SK-N-MC (cell line): Measurements from ENCODE around the gene IFT122.
"Not testable (repeated sequence)": the region's sequence is repeated elsewhere in the genome, so short reads cannot be mapped to it uniquely, and the experiment has no call there.

ENCODE experiments used
- DNase-seq: peaks from one replicate; pipeline ENCODE4 v3.0.0-alpha.2; 2011; ENCODE audit warnings: low read depth, low spot score
- H3K27ac ChIP-seq: fragments of 200-600 bp; sonication (generic); 2 replicates; pipeline ENCODE4 v1.5.1; 2016; ENCODE audit warnings: mixed run types
- H3K36me3 ChIP-seq: fragments of 200-600 bp; sonication (generic); 2 replicates; pipeline ENCODE4 v1.6.1; 2017; ENCODE audit warnings: antibody characterized with exemption, low read length, mixed read lengths; ENCODE audit not compliant: insufficient read depth
- H3K4me3 ChIP-seq: fragments of 200-600 bp; sonication (generic); 2 replicates; pipeline ENCODE4 v1.5.1; 2016
- H3K9ac ChIP-seq: fragments of 200-600 bp; sonication (generic); 2 replicates; pipeline ENCODE4 v1.8.0; 2017; ENCODE audit warnings: mixed run types, mixed read lengths; ENCODE audit not compliant: insufficient read length
- H3K9me3 ChIP-seq: fragments of 200-600 bp; sonication (generic); 2 replicates; pipeline ENCODE4 v1.6.1; 2017; ENCODE audit warnings: low read depth, mild to moderate bottlenecking, antibody characterized with exemption, low read length, moderate library complexity, mixed read lengths
- EZH2 ChIP-seq: fragments of 200-600 bp; sonication (generic); IDR thresholded peaks from one replicate; pipeline ENCODE4 v1.6.1; 2017; ENCODE audit warnings: antibody characterized with exemption
- FOXP2 ChIP-seq: optimal IDR thresholded peaks from 2 replicates; pipeline ENCODE3; 2011; ENCODE audit warnings: mild to moderate bottlenecking, moderate library complexity; ENCODE audit not compliant: insufficient read depth; ENCODE audit errors: extremely low read length, control extremely low read depth
- POLR2AphosphoS5 ChIP-seq: IDR thresholded peaks from 2 replicates; pipeline ENCODE4 v1.6.1; 2012; ENCODE audit warnings: mild to moderate bottlenecking, low read depth, low read length, borderline replicate concordance

The IFT122 gene

DNA sequence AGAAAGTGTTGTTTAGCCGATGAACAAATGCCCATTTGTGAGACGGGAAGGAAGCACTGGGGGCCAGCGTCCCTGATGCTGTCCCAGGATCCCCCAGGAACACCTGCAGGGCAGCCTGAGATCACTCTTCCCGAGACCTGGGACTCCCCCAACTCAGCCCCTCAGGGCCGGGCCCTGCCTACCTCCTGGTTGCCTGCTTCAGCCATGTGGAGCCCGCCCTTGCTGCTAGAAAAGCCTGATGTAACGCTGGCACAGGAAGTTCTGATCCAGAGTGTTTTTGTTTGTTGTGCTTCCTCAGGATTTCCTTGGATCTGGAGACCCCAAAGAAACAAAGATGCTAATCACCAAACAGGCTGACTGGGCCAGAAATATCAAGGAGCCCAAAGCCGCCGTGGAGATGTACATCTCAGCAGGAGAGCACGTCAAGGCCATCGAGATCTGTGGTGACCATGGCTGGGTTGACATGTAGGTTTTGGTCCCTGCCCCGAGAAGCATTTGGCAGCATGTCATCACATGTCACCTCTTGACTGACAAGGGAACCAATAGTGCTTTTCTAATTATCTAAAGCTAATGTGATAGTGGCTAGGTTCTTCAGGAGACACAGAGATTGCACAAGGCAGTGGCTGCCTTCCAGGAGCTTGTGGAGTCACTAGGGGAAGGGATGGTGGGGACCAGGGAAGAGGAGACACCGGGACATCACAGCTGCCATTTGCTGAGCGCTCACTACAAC lies 59.7 kb downstream of the IFT122 start:
- not testable (repeated sequence) for H3K9me3 ChIP-seq, H3K36me3 ChIP-seq, DNase-seq, H3K27ac ChIP-seq, H3K4me3 ChIP-seq, H3K9ac ChIP-seq

DNA sequence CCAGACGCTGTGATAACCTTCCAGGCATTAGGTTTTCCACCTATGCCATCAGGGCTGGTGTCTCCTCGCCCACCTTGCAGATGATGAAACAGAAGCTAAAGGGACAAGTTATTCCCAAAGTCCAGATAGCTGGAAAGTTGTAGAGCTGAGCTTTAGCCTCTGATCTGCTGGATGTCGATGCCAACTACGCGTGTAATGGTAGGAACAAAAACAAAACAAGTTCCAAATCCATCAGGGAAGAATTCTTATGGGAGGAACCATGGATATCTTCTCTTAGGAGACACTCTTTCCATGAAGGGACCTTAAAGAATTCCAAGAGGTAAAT lies 60.3 kb downstream of the IFT122 start:
- TF ChIP-seq POLR2AphosphoS5 (no peak), EZH2 (no peak), FOXP2 (no peak)

DNA sequence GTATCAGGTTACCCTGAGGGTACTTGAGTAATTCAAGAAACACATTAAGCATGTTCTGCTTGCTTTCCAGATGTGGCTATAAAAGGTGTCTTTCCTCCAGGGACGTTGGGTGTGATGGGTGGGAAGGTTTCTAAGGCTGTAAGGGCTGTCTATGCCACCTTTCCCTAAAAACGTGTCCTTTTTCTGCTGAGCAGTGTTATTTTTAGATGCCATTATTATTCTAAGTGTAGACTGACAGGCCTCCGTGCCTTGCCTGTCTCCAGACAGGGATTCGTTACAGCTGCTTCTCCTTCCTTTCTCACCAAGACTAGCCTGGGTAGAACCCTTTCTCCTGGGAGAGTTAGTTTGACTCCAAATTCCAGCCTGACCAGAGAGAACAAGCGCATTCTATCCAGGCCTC lies 61.6 kb downstream of the IFT122 start:
- Histone ChIP-seq H3K9me3 (no peaks in the 10 kb centered on the region), H3K36me3 (peaks cover 5% of the 10 kb centered on the region), H3K4me3 (no peak overlapping the region), H3K9ac (no peak overlapping the region), H3K27ac (no peak overlapping the region)
- TF ChIP-seq EZH2 (no peak), POLR2AphosphoS5 (no peak), FOXP2 (no peak)
- no peak for DNase-seq

More for the DNA sequence above, 60.3 kb downstream of the IFT122 start:
- no peaks in the 10 kb centered on the region for H3K9me3 ChIP-seq
- H3K9ac ChIP-seq: no peak overlapping the region
- DNase-seq: no peak
- peaks cover 9% of the 10 kb centered on the region for H3K36me3 ChIP-seq
- H3K27ac ChIP-seq: no peak overlapping the region
- H3K4me3 ChIP-seq: no peak overlapping the region

DNA sequence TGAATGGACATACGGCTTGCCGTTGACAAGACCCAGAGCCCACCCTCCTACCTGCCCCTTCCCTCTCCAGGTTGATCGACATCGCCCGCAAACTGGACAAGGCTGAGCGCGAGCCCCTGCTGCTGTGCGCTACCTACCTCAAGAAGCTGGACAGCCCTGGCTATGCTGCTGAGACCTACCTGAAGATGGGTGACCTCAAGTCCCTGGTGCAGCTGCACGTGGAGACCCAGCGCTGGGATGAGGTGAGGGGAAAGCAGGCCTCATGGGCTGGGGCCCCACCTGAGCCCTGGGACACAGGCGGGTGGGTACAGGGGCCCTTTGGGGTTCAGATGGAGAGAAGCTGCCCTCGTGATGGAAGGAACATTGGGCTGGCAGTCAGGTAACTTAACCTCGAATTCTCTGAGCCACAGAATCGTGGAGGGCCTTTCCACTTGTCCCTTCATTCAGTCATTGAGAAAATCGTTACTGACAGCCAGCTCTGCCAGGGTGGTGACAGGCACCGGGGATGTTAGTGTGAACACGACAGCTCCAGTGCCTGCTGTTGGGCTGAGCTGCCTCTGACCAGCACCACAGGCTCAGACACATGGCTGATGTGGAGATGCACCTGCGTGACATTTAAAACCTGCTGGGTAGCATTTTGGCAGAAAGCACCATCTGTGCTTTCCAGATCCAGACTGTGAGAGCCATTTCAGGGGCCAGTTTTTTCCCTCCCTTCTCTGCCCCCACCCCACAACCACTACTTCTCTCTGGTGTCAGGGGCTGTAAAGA lies 62.8 kb downstream of the IFT122 start:
- H3K27ac ChIP-seq: no peak overlapping the region
- peaks cover 5% of the 10 kb centered on the region for H3K36me3 ChIP-seq
- no peak overlapping the region for H3K9ac ChIP-seq
- no peaks in the 10 kb centered on the region for H3K9me3 ChIP-seq
- no peak for DNase-seq
- no peak overlapping the region for H3K4me3 ChIP-seq
- TF ChIP-seq FOXP2 (no peak), POLR2AphosphoS5 (no peak), EZH2 (no peak)

- TF ChIP-seq POLR2AphosphoS5 (no peak), FOXP2 (no peak), EZH2 (no peak)
- no peak for DNase-seq
- Histone ChIP-seq H3K9me3 (no peaks in the 10 kb centered on the region), H3K9ac (no peak overlapping the region), H3K27ac (no peak overlapping the region), H3K4me3 (no peak overlapping the region), H3K36me3 (peaks cover 5% of the 10 kb centered on the region)
Observed at GRCh38 chr3:129503471-129504291, 63.7 kb downstream of the IFT122 start.

- H3K27ac ChIP-seq: no peak overlapping the region
- TF ChIP-seq POLR2AphosphoS5 (no peak), FOXP2 (no peak), EZH2 (no peak)
- DNase-seq: no peak
- no peaks in the 10 kb centered on the region for H3K9me3 ChIP-seq
- H3K36me3 ChIP-seq: peaks cover 5% of the 10 kb centered on the region
- no peak overlapping the region for H3K4me3 ChIP-seq
- no peak overlapping the region for H3K9ac ChIP-seq
Observed at GRCh38 chr3:129504471-129505100, 64.6 kb downstream of the IFT122 start.

DNA sequence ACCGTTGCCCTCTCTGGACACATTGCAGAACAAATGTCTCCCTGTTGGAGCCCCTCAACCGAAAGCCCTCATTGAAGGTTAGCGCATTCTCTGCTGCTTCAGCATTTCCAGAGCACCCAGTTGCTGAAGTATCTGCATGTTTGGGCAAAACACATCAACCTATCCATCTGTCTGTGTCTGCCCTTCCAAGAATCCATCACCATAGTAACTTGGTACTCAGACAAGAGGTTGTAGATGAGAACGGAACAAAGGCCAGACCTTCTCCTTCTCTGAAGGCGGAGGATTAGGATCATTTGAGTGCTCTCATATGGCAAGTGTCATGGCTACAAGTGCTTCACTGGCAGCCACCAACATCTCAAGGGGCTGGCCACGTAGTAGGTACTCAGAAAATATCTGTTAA lies 65.3 kb downstream of the IFT122 start:
- H3K9ac ChIP-seq: no peak overlapping the region
- no peak overlapping the region for H3K4me3 ChIP-seq
- DNase-seq: no peak
- TF ChIP-seq EZH2 (no peak), FOXP2 (no peak), POLR2AphosphoS5 (no peak)
- H3K9me3 ChIP-seq: no peaks in the 10 kb centered on the region
- H3K27ac ChIP-seq: no peak overlapping the region
- no peaks in the 10 kb centered on the region; the same call in 1 of the 2 replicates for H3K36me3 ChIP-seq

- Histone ChIP-seq H3K36me3 (no peaks in the 10 kb centered on the region), H3K27ac (no peak overlapping the region), H3K4me3 (no peak overlapping the region), H3K9ac (no peak overlapping the region), H3K9me3 (no peaks in the 10 kb centered on the region)
- DNase-seq: no peak
- TF ChIP-seq POLR2AphosphoS5 (no peak), EZH2 (no peak)
Observed at GRCh38 chr3:129506231-129506742, 66.3 kb downstream of the IFT122 start.
